Measurements from ENCODE around the gene PRSS38.
"Not testable (repeated sequence)": the region's sequence is repeated elsewhere in the genome, so short reads cannot be mapped to it uniquely, and the experiment has no call there.

Gene PRSS38

DNA sequence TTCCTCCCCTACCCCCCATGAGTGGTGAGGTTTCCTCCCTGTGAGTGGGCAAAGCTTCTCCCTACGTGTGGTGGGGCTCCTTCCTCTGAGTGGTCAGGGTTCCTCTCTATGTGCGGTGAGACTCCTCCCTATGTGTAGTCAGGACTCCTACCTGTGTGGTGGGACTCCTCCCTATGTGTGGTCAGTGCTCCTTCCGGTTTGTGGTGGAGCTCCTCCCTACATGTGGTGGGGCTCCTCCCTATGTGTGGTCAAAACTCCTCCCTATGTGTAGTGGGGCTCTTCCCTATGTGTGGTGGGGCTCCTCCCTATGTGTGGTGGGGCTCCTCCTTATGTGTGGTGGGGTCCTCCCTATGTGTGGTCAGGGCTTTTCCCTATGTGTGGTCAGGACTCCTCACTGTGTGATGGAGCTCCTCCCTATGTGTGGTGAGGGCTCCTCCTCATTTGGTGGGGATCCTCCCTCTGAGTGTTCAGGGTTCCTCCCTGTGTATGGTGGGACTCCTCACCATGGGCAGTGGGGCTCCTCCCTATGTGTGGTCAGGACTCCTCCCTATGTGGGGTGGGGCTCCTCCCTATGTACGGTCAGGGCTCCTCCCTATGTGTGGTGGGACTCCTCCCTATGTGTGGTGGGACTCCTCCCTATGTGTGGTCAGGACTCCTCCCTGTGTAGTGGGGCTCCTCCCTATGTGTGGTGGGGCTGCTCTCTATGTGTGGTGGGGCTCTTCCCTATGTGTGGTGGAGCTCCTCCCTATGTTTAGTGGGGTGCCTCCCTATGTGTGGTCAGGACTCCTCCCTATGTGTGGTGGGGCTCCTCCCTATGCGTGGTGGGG, 29.1 kb downstream of the PRSS38 start:
- no peak for DNase-seq (ENCODE audit: low read depth in 2 of 2)

- no peak for DNase-seq (ENCODE audit: low read depth in 2 of 2)
Measured at GRCh38 chr1:227845147-227845458, 29.6 kb downstream of the PRSS38 start.

DNA sequence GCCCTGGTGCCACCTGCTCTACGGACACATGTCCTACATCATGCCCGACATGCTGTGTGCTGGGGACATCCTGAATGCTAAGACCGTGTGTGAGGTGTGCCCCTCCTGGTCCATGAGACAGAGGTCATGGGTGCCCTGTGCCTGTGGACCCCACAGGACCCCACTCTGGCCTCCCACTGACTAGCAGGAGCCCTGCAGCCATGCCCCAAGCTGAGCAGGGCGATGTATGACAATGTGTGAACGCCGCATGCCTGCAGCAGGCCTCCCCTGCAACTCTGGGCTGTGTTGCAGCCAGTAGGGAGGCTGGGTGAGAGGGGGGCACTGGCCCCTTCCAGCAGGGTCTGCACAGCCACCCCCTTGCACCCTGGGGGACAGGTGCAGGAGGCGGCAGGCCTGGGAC, 30.0 kb downstream of the PRSS38 start:
- DNase-seq (ENCODE audit: low read depth in 2 of 2) = no peak

- no peak for DNase-seq (ENCODE audit: low read depth in 2 of 2)
Measured at GRCh38 chr1:227846265-227846858, 30.9 kb downstream of the PRSS38 start.

GRCh38 chr1:227847046-227847445, 31.6 kb downstream of the PRSS38 start:
- DNase-seq (ENCODE audit: low read depth in 2 of 2) = not testable (repeated sequence)

GRCh38 chr1:227848430-227848932, 33.0 kb downstream of the PRSS38 start:
- no peak for DNase-seq (ENCODE audit: low read depth in 2 of 2)

GRCh38 chr1:227849251-227849650, 33.8 kb downstream of the PRSS38 start:
- DNase-seq (ENCODE audit: low read depth in 2 of 2) = no peak

DNA sequence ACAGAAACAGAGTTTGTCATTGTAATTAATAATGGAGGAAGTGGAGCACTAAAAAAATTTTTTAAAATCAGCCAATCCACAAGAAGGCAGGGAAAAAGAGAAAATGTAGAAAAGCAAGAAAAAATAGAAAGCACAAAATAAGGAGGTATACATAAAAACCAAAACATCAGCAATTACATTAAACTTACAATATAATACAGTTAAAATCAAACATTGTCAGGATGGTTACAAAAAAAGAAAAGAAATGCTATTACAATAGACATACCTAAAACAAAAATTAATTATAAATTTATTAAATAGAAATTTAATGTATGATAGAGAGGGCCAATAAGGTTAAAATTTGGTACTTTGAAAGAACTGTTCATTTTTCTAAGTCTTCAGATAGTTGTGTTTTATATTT, 38.7 kb downstream of the PRSS38 start:
- DNase-seq (ENCODE audit: low read depth in 2 of 2) = no peak

- no peak for DNase-seq (ENCODE audit: low read depth in 2 of 2)
Measured at GRCh38 chr1:227855687-227856086, 40.2 kb downstream of the PRSS38 start.

GRCh38 chr1:227856147-227856858, 40.8 kb downstream of the PRSS38 start:
- no peak for DNase-seq (ENCODE audit: low read depth in 2 of 2)

DNA sequence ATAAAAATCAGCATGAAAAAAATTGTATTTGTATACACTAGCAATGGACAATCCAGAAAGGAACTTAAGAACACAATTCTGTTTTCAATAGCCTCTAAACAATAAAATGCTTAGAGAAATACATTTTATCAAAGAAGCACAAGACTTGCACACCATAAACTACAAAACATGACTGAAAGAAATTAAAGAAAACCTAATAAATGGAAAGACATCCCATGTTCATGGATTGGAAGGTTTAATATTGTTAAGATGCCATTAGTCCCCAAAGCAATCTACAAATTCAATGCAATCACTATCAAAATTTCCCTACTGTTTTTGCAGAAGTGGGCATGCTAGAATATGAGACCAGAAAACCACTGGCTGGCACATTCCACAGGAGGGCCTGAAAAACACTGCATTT, 49.4 kb downstream of the PRSS38 start:
- no peak for DNase-seq (ENCODE audit: low read depth in 2 of 2)

DNA sequence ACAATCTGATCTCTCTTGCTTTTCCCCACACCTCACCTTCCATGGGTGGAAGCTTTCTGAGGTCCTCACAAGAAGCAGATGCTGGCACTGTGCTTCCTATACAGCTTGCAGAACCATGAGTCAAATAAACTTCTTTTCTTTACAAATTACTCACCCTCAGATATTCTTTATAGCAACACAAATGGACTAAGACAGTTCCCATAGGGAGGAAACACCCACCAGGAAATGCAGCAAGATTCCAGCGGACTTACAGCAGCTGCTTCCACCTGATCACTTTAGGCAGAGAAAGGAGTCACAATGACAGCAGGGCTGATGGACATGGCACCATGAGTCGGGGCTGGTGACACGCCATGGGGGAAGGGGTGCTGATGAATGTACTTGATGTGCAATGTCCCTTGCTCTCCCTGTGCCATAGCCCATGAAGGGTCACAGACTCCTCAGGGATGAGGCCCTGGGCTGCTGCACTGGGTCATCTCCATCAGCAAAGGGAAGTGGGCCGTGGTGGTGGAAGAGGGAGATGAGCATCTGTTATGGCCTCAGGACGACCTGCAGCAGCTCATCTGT, 53.9 kb downstream of the PRSS38 start:
- DNase-seq (ENCODE audit: low read depth in 2 of 2) = no peak

DNA sequence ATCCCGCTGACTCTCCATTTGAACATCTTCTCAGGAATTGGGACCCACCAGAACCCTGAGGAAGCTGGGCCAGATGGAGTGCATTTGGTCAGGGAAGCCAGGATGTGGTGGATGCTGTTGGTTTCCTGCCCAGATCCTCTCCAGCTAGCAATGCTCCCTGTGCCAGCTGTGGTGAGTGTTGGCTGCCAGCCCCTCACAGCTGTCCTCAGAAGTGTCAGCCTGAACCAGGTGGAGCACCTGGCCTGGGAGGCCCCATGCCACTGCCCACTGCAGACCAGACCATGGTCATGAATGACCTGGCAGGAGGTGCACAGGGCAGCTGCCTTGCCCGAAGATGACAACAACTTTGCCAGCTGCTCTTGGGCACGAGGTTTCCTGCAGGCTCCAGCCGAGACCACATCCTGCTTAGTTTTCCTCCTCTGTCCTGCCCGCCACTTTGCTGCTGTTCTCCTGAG, 54.4 kb downstream of the PRSS38 start:
- no peak for DNase-seq (ENCODE audit: low read depth in 2 of 2)

- DNase-seq (ENCODE audit: low read depth in 2 of 2) = no peak
Measured at GRCh38 chr1:227870366-227870765, 54.9 kb downstream of the PRSS38 start.

- not testable (repeated sequence) for DNase-seq (ENCODE audit: low read depth in 2 of 2)
Measured at GRCh38 chr1:227871892-227872291, 56.4 kb downstream of the PRSS38 start.

DNA sequence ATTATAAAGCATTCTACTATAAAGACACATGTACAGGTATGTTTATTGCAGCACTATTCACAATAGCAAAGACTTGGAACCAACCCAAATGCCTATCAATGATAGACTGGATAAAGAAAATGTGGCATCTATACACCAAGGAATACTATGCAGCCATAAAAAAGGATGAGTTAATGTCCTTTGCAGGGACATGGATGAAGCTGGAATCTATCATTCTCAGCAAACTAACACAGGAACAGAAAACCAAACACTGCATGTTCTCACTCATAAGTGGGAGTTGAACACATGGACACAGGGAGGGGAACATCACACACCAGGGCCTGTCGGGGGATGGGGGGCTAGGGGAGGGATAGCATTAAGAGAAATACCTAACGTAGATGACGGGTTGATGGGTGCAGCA, 62.3 kb downstream of the PRSS38 start:
- DNase-seq (ENCODE audit: low read depth in 2 of 2) = not testable (repeated sequence)

- no peak for DNase-seq (ENCODE audit: low read depth in 2 of 2)
Measured at GRCh38 chr1:227880342-227880924, 65.0 kb downstream of the PRSS38 start.

DNA sequence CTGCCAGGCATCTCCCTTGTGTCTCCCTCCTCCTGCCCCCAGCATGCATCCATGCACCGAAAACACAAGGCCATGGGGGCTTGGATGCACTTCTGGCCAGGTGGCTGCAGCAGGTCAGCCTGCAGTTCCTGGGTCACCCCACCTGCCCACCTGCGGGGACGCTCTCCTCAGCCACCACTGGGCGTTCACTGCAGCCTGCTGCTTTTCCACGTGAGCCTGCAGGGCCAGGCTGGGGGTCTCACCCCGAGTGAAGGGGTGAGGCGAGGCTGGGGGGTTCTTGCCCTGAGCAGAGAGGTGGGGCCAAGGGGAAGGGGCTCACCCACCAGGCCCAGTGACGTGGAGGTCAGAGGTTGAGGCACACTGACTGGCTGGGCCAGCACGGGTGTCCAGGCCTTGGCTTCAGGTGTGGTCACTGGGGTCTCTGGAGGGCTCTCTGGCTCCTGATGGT, 67.6 kb downstream of the PRSS38 start:
- DNase-seq (ENCODE audit: low read depth in 2 of 2) = no peak

DNA sequence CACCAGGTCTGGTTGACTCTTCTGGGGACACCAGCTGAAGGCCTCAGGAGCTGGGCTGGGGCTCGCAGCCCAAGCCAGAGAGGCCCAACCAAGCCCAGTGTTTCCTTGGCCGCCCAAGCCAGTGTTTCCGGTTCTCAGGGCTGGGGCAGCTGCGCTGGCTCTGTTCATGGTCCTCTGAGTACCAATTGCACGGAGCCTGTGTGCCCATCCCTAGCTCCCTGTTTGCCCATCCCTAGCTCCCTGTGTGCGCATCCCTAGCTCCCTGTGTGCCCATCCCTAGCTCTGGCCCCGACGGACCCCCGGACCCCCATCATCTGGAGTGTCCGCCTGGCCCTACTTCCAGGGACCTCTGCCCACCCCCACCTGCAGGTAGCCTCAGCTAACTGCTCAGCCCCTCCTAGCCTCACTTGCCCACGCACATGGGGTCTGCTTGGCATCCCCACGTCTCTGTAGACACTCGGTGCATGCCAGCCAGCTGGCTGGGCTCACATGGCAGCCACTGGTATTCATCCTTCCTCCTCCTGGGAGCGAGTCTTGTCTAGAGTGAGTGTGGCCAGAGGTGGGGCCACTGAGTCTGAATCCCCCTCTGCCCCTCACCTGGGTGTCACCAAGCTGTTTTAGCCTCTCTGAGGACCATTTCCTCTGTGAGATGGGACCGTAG, 68.3 kb downstream of the PRSS38 start:
- DNase-seq (ENCODE audit: low read depth in 2 of 2) = no peak

DNA sequence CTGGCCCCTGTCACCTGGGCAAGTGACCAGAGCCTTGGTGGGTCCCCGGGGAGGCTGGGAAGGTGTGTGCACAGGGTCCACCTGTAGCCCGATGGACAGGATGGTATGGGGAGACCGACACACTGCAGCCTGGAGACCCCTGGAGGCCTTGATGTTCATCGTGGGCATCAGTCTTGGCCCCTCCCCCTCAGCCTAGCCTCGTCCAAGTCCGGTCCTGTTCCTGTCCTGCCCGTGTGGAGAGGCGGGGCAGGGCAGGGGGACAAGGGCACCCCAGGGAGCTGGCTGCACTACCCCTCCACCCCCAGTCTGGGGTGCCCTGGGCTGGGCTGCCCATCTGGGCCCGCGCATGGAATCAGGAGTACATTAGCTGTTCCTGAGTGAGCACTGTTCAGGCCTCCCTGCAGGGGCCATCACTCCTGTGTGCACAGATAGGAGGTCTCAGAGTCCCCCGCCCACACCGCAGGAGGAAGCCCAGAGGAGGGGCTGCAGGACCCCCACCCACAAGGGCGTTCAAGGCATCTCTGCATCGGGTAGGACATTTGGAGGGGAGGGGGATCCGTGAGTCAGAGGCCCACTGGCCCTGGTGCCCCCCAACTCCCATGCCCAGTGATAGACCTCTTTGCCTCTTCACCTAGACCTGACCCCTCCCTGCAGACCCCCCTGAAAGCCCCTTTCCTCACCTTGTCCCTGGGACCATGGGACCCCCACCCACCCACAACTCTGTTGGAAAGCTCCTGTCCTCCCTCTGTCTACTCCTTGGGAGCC, 69.1 kb downstream of the PRSS38 start:
- no peak for DNase-seq (ENCODE audit: low read depth in 2 of 2)
